GM12873 (cell line): Measurements from ENCODE around the gene YPEL5.

Experiments
- TF ChIP-seq, protein P1 (sequence below): IDR thresholded peaks from 2 replicates; pipeline ENCODE4 v1.5.1; 2012; ENCODE audit warnings: low read depth, mild to moderate bottlenecking, moderate library complexity, low read length, control low read depth; ENCODE audit not compliant: insufficient read depth; ENCODE audit errors: missing control alignments

The YPEL5 gene

DNA sequence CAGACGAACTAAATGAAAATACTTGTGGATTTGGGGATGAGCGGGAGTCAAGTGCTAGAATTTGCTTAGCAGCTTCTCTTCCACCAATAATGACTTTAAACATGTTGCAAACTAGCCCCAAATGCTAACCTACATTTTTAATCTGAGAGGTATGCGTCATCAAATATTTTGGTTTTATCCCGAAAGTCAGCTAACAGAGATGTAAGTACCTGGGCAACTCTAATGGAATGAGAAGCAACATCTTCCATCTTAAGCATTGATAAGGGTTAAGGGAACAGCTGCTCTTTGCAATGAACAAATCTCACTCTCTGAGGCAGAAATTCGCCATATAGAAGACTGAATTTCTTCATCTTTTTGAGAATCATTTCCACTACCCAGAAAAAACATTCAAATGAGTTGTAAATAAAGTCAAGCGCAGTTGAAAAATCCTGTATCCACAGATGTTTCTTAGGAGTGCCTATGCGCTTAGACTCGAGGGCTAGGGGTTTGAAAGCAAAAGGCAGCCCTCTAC is 926 bp upstream of the YPEL5 start:
- TF ChIP-seq, protein P1, sequence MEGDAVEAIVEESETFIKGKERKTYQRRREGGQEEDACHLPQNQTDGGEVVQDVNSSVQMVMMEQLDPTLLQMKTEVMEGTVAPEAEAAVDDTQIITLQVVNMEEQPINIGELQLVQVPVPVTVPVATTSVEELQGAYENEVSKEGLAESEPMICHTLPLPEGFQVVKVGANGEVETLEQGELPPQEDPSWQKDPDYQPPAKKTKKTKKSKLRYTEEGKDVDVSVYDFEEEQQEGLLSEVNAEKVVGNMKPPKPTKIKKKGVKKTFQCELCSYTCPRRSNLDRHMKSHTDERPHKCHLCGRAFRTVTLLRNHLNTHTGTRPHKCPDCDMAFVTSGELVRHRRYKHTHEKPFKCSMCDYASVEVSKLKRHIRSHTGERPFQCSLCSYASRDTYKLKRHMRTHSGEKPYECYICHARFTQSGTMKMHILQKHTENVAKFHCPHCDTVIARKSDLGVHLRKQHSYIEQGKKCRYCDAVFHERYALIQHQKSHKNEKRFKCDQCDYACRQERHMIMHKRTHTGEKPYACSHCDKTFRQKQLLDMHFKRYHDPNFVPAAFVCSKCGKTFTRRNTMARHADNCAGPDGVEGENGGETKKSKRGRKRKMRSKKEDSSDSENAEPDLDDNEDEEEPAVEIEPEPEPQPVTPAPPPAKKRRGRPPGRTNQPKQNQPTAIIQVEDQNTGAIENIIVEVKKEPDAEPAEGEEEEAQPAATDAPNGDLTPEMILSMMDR: no peak

DNA sequence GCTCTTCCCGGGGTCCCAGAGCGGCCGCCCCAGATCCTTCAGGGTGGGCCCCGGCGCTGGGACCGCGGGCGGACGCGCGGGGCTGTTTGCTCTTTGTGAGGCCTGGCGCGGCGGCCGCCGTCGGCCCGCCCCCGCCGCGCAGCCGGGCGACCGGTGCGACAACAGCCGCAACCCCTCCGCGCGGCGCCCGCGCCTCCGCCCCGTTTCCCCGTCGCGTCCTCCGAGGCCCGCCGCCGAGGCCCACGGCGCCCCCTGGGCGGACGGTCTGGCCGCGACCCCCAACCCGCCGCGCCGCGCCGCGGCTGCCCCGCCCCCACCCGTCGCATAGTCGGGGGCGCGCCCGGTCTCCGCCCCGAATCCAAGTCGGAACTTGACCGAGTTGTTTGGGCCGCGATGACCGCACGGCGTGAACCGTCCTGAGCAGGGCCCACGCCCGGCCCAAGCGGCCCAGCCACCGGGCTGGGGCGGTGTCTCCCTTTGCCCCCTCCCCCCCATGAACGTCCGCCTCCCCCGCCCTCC is 448 bp downstream of the YPEL5 start:
- TF ChIP-seq, protein P1: no peak

DNA sequence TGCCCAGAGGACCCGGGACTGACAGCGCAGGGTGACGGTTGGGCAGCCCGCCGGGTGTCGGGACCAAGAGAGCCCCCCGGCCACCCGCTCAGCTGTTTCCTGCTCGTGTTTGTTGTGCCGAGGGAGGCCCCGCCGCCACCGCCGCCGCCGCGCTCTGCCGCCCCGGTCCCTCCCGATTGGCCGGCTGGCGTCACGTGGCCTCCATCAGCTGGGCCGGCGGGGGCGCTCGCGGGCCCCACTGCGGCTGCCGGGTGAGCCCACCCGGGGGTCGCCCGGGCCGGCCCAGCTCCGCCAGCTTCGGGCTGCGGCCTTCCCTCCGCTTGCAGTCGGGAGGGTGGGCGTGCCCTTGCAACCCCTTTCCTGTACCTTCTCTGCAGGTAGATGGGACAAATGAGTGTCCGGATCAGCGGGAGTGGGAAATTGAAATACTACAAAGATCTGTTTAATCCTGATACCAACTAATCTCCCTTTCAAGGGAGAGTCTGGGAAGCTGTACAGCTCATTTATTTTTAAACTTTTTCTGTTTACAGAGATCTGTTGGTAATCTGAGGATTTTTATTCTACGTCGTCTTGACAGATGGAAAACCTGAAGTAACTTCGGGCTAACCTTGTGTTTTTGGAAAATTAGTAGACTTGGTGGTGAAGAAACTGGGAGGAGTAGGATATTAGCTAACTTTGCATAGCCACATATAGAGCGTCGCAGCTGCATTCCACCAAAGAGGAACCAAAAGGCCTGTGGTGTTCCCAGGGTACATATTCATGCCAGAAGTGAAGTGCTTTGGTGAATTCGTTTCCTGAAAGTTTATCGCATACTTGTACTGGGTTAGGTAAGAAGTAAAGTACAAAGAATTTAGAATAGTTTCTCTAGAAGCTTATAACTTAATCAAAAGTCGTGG is 1.2 kb downstream of the YPEL5 start:
- TF ChIP-seq, protein P1: peak; percentile 48

DNA sequence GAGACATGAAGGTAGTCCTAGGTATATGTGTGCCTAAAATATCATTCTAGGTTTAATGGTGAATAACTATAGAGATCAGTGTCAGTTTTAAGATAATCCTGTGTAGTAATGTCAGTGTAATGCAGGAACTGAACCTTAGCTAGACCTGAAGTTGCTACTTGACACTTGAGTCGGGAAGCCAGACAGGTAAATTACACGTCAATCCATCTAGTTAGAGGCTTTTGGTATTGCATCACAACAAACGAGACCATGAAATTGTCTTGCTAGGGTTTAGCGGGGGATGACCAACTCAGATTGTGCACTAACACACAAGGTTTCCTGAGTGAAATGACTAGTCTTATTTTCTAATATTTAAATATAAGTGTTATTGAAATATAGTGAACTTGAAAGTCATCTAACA is 2.0 kb downstream of the YPEL5 start:
- TF ChIP-seq, protein P1: no peak

DNA sequence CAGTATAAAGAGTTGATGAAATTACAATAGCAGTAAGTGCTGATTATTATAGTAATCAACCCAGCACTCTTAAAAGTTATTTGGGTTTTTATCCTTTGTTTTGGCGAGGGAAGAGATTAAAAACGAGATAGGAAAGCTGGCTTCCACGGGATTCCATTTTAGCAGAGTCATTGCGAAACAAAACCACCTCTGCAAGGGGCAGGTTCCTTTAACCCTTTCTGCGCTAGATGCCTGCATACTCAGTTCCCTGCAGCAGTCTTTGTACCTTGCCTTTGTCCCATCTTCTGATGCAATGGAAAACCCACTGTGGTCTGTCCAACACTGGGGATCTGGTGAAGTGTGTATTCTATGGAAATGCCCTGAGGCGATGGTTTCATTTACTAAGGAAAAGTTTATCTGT is 2.7 kb downstream of the YPEL5 start:
- TF ChIP-seq, protein P1: no peak

DNA sequence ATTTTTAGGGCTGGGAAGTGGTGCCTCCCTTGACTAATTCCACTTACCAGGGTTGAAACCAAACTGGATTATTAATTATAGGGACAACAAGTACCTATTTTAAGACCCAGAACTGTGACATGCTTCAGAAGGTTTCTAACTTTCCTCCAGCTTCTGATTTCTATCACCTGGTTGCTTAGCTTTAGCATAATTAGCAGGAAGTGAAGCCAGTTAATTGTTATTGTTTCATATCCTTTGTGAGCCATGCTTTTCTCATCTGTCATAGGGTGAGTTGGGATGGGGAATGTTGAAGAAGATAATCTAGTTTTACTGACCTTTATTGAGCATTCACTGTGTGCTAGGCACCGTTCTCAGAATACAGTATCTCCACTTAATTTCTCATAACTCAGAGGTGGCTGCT is 3.2 kb downstream of the YPEL5 start:
- TF ChIP-seq, protein P1: no peak

DNA sequence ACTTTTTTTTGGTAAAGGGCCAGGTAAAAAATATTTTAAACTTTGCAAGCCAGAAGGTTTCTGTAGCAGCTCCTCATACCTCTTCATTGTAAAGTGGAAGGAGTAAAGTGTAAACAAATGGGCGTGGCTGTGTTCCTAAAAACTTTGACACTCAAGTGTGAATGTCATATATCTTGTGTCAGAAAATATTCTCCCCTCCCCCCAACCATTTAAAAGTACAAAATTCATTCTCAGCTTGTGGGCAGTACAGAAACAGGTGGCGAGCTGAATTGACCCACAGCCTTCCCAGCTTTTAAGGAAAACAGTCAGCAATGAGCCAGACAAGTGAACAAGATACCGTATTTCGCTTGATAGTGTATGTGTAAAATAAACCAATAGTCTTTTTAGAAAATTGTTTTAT is 4.0 kb downstream of the YPEL5 start:
- TF ChIP-seq, protein P1: no peak
